NCI-H2029 treated with DMSO at 0.1 percent for 48 hours (cell line): Measurements from ENCODE around the gene CCDC159.
"Not testable (repeated sequence)": the region's sequence is repeated elsewhere in the genome, so short reads cannot be mapped to it uniquely, and the experiment has no call there.

Source experiments
- DNase-seq: peaks from one replicate; lab custom pipeline; 2025; lab: John Stamatoyannopoulos, UW

The CCDC159 gene

GRCh38 chr19:11367528-11367927 is 21.2 kb downstream of the CCDC159 start:
- no peak for DNase-seq

DNA sequence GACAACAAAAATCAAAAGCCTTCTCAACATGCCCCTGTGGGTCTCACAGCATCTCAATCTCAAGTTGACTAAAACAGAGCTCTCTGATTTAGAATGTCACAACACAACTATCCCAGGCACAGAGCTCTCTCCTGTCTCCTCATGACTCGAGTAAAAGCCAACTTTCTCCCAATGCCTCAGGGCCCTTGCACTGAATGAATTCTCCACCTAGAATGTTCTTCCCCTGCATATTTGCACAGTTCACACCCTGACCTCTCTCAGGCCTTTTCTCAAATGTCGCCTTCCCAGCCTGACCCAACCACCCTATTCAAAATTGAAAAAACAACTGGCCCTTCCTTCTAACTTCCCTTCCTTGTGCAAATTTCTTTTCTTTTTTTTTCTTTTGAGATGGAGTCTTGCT is 24.4 kb downstream of the CCDC159 start:
- no peak for DNase-seq

DNA sequence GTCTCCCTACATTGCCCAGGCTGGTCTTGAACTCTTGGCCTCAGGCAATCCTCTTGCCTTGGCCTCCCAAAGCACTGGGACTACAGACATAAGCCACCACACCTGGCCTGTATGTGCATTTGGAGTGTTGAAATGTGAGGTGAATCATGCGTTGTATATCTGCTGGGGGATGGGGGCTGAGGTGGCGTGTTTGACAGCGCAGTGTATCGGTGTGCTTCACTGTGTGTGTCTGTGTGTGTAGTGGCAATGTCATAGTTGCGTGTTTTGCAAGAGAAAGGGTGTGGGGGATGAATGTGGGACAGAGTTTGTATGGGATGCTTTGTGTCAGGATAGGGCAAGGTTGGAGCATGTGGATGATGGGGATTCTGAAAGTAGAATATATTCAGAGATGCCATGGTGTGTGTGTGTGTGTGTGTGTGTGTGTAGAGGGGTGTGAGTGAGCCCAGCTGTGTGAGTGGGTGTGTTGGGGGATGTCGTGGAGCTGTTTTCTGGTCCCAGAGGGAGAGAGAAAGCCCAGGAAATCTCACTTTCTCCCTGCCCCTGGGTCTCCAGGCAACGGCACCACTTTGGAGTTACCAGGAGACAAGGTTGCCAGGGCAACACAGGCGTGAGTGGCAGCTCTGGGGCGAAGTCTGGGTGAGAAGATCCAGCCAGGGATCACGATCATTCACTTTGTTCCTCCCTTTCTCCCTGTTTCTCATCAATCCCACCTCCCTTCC is 27.0 kb downstream of the CCDC159 start:
- DNase-seq = peak; percentile 52

GRCh38 chr19:11373885-11374432 is 27.6 kb downstream of the CCDC159 start:
- DNase-seq = no peak

- peak; percentile 99 for DNase-seq
Measured at GRCh38 chr19:11374433-11375142, 28.3 kb downstream of the CCDC159 start, which contains the start of gene SWSAP1. TSS of gene SWSAP1 (plus strand) at chr19:11374666. CDS start at chr19:11374681, 15 bp downstream.

- peak; percentile 64 for DNase-seq
Measured at GRCh38 chr19:11375143-11375948, 29.0 kb downstream of the CCDC159 start.

GRCh38 chr19:11377237-11377636 is 30.9 kb downstream of the CCDC159 start:
- no peak for DNase-seq

DNA sequence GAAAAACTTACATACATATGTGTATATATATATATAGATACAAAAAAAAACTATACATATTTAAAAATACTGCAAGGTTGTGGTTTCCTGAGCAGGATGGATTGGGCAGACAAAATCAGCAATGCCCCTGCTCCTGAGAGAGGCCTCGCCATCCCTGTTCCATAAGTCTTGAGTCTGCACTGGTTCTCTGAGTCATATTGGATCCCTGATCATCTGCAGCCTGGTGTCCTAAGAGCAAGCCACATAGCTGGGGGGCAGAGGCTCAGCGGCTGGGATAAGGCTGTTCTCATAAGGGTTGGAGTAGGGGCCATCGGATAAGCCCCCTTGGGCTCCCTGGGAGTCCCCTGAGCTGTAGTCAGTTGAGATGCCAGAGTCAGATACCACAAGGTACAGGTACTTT is 31.4 kb downstream of the CCDC159 start:
- DNase-seq = no peak

- no peak for DNase-seq
Measured at GRCh38 chr19:11378319-11379189, 32.2 kb downstream of the CCDC159 start.

DNA sequence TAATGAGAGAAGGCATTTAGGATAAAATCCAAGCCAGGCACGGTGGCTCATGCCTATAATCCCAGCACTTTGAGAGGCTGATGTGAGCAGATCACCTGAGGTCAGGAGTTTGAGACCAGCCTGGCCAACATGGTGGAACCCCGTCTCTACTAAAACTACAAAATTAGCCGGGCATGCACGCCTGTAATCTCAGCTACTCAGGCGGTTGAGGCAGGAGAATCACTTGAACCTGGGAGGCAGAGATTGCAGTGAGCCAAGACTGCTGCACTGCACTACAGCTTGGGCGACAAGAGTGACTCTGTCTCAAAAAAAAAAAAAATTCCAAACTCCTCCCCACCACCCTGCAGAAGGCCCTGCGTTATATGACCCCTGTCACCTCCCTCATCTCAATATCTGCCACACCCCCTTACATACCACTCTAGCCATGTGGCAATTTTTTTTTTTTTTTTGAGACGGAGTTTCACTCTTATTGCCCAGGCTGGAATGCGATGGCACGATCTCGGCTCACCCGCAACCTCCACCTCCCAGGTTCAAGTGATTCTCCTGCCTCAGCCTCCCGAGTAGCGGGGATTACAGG is 33.0 kb downstream of the CCDC159 start:
- DNase-seq = not testable (repeated sequence)

GRCh38 chr19:11379857-11380350 is 33.6 kb downstream of the CCDC159 start:
- DNase-seq = no peak

- peak; percentile 98 for DNase-seq
Measured at GRCh38 chr19:11380653-11381537, 34.6 kb downstream of the CCDC159 start.

DNA sequence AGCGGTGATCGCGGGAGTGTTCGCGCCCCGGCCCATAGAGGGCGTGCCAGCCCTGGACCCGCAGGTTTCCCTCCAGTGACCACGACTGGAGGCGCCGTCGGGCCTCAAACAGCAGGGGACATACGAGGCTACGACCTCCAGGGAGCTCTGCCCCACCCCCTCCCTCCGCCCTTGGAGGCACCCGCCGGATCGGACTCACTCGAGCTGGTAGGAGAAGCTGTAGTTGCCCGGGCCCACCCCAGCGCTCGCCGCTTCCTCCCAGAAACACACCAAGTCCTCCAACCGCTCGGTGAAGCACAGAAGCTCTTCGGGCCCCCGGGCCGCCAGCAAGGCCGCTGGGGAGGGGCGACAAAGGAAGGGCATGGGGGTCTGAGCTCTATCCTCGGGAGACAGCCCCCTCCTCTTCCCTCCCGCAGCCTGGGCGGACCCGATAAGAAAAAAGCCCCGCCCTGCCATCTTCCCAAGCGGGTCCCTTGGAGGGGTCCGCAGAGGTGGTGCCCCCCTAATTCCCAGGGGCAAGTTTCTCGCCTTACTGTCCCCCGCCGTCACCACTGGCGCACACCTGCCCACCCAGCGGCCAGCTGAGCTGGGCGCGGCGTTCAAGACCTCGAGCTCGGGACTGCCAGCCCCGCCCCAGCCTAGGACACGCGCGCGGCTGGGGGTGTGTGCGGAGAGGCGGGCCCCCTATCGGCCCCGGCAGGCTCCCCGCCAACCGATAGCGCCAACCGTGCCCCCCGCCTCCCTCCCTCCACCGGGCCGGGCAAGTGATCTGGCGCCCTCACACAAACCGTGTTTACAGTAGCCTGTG is 36.8 kb downstream of the CCDC159 start:
- no peak for DNase-seq

DNA sequence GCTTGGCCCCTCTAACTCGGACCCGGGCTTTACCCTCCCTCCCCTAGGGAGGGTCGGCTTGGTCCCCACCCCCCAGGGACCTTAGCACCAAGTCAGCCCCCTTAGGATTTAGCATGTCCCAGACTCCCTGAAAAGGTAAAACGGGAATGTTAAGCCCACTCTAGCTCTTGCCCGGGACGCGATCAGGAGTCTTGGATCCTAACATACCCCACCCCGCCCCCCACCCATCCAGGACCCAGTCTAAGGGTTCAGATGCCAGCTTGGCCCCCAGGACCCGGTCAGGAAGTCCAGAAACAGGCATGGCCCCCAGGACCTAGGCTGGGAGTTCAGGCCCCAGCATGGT is 37.4 kb downstream of the CCDC159 start:
- DNase-seq = no peak

- DNase-seq = no peak
Measured at GRCh38 chr19:11384778-11385129, 38.4 kb downstream of the CCDC159 start.

DNA sequence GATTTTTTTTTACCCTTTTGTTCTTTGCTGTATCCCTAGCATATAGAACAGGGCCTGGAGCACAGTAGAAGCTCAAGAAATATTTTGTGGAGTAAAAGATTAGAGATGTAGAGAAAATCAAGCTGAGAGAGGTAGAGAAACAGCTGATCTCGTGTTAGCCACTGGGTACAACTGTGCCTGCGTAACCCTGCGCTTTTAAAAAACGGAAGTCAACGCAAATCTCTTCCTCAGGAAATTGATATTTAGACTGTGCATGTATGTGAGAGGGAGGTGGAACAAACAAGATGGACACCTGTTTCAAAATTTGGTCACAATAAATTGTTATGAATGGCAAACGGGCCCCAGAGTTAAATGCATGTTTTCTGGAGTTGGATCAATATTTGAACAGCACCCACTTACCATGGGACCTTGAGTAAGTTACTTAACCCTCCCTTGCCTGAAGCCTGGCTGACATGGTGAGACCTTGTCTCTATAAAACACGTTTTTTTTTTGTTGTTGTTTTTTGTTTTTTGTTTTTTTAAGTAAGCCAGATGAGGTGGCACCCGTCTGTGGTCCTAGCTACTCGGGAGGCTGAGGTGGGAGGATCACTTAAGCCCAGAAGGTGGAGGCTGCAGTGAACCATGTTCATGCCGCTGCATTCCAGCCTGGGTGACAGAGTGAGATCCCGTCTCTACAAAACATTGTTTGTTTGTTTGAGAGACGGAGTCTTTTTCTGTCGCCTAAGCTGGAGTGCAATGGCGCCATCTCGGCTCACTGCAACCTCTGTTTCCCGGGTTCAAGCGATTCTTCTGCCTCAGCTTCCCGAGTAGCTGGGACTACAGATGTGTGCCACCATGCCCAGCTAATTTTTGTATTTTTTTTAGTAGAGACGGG is 41.1 kb downstream of the CCDC159 start:
- DNase-seq = no peak

- no peak for DNase-seq
Measured at GRCh38 chr19:11390359-11390758, 44.0 kb downstream of the CCDC159 start.
